ENCODE results near the gene CORT.
"Not testable (repeated sequence)": the region's sequence is repeated elsewhere in the genome, so short reads cannot be mapped to it uniquely, and the experiment has no call there.

The CORT gene

GRCh38 chr1:10449751-10450150 is at the start of gene CORT:
Gene CORT (plus strand): TSS chr1:10450031. CDS start chr1:10450224, 193 bp downstream.
- no peak for DNase-seq (ENCODE audit: low read depth)

- DNase-seq (ENCODE audit: low read depth), result no peak
Observed at GRCh38 chr1:10401281-10401680, 48.5 kb upstream of the CORT start.

GRCh38 chr1:10402729-10403274 is 47.0 kb upstream of the CORT start:
- DNase-seq (ENCODE audit: low read depth), result no peak

- DNase-seq (ENCODE audit: low read depth), result no peak
Observed at GRCh38 chr1:10407201-10407600, 42.6 kb upstream of the CORT start.

GRCh38 chr1:10415211-10415930 is 34.5 kb upstream of the CORT start:
- DNase-seq (ENCODE audit: low read depth), result no peak

GRCh38 chr1:10415967-10416366 is 33.9 kb upstream of the CORT start:
- DNase-seq (ENCODE audit: low read depth), result not testable (repeated sequence)

GRCh38 chr1:10418741-10419140 is 31.1 kb upstream of the CORT start:
- not testable (repeated sequence) for DNase-seq (ENCODE audit: low read depth)

- no peak for DNase-seq (ENCODE audit: low read depth)
Observed at GRCh38 chr1:10419351-10419750, 30.5 kb upstream of the CORT start.

GRCh38 chr1:10421637-10422036 is 28.2 kb upstream of the CORT start:
- no peak for DNase-seq (ENCODE audit: low read depth)

GRCh38 chr1:10424034-10424433 is 25.8 kb upstream of the CORT start:
- no peak for DNase-seq (ENCODE audit: low read depth)

- DNase-seq (ENCODE audit: low read depth), result no peak
Observed at GRCh38 chr1:10424651-10425050, 25.2 kb upstream of the CORT start.

- not testable (repeated sequence) for DNase-seq (ENCODE audit: low read depth)
Observed at GRCh38 chr1:10425826-10426534, 23.9 kb upstream of the CORT start.

- DNase-seq (ENCODE audit: low read depth), result not testable (repeated sequence)
Observed at GRCh38 chr1:10426535-10426848, 23.3 kb upstream of the CORT start.

- no peak for DNase-seq (ENCODE audit: low read depth)
Observed at GRCh38 chr1:10428984-10429383, 20.8 kb upstream of the CORT start.

GRCh38 chr1:10429868-10430215 is 20.0 kb upstream of the CORT start:
- no peak for DNase-seq (ENCODE audit: low read depth)

GRCh38 chr1:10430216-10431069 is 19.4 kb upstream of the CORT start, which contains the start of gene CENPS:
Gene CENPS (plus strand): TSS chr1:10430433. CDS start chr1:10430518, 85 bp downstream.
- DNase-seq (ENCODE audit: low read depth), result peak; percentile 93

- DNase-seq (ENCODE audit: low read depth), result no peak
Observed at GRCh38 chr1:10431070-10431730, 18.6 kb upstream of the CORT start.

GRCh38 chr1:10432910-10433700 is 16.7 kb upstream of the CORT start:
- DNase-seq (ENCODE audit: low read depth), result no peak

- DNase-seq (ENCODE audit: low read depth), result no peak
Observed at GRCh38 chr1:10433790-10434189, 16.0 kb upstream of the CORT start.

GRCh38 chr1:10434590-10434989 is 15.2 kb upstream of the CORT start:
- no peak for DNase-seq (ENCODE audit: low read depth)

- DNase-seq (ENCODE audit: low read depth), result no peak
Observed at GRCh38 chr1:10437052-10437451, 12.8 kb upstream of the CORT start.
